ENCODE measurements around the gene CFAP221. TPM values are rescaled to one million over a fixed set of nuclear protein-coding genes. Genes with fewer than 3 reads are reported as not detected.

The CFAP221 gene
- total RNA-seq, 3 donors from 2014 or later = 0.51 TPM; not detected in 2

DNA sequence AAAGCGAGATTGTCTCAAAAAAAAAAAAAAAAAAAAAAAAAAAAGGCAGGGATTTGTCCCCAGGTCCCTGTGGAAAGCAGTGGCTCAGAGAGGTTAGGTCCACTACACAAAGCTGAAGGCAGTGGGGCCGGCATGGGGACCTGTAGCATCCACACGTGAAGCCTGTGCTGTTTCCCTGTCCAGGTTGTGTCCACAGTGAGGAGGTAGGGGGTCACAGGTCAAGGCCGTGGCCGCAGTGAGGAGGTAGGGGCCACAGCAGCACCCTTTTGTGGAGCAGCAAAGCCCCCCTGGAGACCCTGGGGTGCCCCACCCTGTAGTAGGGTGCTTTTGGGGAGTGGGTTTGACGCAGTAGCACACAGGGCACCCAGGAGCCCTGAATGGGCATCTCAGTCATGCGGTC lies 148.7 kb downstream of the CFAP221 start:
- peaks cover 5% of the 10 kb centered on the region for H3K4me1 ChIP-seq (ENCODE audit: low read depth)
- ATAC-seq (no peak), DNase-seq (no peak)
- no peaks in the 10 kb centered on the region for H3K9me3 ChIP-seq
- no peaks in the 10 kb centered on the region for H3K36me3 ChIP-seq (ENCODE audit: low read depth)
- intact Hi-C loops (cut with DNase I, micrococcal nuclease) = no loop called here
- no peak overlapping the region for H3K4me3 ChIP-seq
- TF ChIP-seq, protein P1, sequence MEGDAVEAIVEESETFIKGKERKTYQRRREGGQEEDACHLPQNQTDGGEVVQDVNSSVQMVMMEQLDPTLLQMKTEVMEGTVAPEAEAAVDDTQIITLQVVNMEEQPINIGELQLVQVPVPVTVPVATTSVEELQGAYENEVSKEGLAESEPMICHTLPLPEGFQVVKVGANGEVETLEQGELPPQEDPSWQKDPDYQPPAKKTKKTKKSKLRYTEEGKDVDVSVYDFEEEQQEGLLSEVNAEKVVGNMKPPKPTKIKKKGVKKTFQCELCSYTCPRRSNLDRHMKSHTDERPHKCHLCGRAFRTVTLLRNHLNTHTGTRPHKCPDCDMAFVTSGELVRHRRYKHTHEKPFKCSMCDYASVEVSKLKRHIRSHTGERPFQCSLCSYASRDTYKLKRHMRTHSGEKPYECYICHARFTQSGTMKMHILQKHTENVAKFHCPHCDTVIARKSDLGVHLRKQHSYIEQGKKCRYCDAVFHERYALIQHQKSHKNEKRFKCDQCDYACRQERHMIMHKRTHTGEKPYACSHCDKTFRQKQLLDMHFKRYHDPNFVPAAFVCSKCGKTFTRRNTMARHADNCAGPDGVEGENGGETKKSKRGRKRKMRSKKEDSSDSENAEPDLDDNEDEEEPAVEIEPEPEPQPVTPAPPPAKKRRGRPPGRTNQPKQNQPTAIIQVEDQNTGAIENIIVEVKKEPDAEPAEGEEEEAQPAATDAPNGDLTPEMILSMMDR (IDR thresholded peaks at IDR 0.05) = no peak

DNA sequence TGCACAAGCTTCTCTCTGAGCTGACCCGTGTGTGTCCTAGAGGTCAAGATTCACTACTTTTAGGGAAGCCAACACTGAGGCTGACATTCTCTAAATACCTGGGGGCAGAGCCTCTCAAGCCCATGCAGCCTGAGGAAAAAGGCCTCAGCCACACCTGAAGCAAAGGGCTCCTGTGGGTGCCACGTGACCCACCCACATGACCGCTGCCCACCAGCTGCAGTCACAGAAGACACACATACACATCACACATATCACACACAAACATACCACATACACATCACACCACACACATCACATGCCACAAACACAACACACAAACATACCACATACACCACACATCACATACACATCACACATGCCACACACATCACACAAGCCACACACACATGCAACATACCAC lies 149.3 kb downstream of the CFAP221 start:
- ATAC-seq (no peak), DNase-seq (no peak)
- Histone ChIP-seq H3K9me3 (no peaks in the 10 kb centered on the region), H3K4me3 (no peak overlapping the region), H3K36me3 (ENCODE audit: low read depth) (no peaks in the 10 kb centered on the region), H3K4me1 (ENCODE audit: low read depth) (peaks cover 5% of the 10 kb centered on the region)
- intact Hi-C loops (cut with DNase I, micrococcal nuclease) = no loop called here
- TF ChIP-seq, protein P1 (IDR thresholded peaks at IDR 0.05) = no peak

DNA sequence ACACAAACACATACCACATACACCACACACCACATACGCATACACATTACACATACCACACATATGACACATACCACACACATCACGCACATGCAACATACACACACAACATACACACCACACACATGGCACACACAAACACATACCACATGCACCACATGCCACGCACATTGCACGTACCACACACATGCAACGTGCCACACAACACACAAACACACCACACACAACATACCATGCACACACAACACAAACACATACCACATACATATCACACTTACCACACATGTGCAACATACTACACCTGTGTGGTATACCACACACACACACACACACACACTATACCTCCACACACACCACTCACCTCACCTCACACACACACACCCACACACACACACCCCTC lies 149.7 kb downstream of the CFAP221 start:
- DNase-seq = no peak
- Histone ChIP-seq H3K9me3 (no peaks in the 10 kb centered on the region), H3K4me1 (ENCODE audit: low read depth) (peaks cover 5% of the 10 kb centered on the region), H3K36me3 (ENCODE audit: low read depth) (no peaks in the 10 kb centered on the region), H3K4me3 (no peak overlapping the region)
- TF ChIP-seq, protein P1 (IDR thresholded peaks at IDR 0.05) = no peak
- no peak for ATAC-seq
- intact Hi-C loops (cut with DNase I, micrococcal nuclease) = no loop called here

DNA sequence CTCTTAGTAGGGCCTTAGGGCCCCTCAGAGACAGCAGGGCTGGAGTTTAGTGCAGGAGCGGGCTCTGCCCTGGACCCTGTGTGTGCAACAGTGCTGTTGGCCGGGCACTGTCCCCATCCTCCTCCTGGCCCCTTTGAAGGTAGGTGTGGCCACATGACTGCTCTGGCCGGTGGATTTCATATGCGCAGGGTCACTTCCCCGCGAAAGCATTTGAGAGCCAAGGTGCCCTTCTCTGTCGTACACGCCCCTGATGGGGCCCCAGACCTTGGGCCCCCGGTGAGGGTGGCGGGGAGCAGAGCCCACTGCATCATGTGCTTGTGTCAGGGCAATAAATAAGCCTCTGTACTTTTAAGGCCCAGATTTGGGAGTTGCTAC lies 150.2 kb downstream of the CFAP221 start:
- H3K36me3 ChIP-seq (ENCODE audit: low read depth) = no peaks in the 10 kb centered on the region
- no peak overlapping the region for H3K4me3 ChIP-seq
- peaks cover 5% of the 10 kb centered on the region for H3K4me1 ChIP-seq (ENCODE audit: low read depth)
- ATAC-seq (peak; percentile 25), DNase-seq (no peak)
- H3K9me3 ChIP-seq = no peaks in the 10 kb centered on the region
- TF ChIP-seq, protein P1 (IDR thresholded peaks at IDR 0.05) = no peak
- intact Hi-C loops (cut with DNase I, micrococcal nuclease) = no loop called here

DNA sequence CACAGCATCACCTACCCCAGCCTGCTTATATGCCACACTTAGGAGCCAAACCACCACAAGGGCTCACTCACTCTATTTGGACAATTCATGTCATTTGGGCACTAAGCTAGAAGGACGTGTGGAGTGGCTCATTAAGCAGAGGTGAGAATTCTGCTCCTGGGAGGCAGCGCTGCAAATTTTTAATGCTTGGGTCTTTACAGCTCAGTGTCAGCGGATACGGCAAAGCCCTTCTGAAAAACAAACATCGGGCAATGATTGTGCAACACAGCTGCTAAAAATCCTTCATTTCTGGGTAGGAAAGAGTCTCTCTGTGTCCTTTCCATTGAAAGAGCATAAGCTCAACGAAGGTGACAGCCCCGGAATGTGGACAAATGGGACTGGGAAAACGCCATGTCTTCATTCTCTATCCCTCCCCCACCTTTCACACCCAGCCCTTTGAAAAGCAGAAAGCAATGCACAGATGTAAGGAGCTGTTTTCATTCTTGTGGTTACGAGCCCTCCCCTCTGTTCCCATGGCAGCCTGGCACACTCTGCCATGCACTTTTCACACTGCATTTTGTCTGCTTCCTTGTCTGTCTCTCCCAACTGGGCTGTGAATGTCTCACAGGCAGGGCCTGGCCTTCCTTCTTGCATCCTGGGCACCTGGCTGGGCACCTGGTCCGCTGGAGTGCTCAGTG lies 150.7 kb downstream of the CFAP221 start:
- H3K36me3 ChIP-seq (ENCODE audit: low read depth) = no peaks in the 10 kb centered on the region
- peak; percentile 61 for ATAC-seq
- TF ChIP-seq, protein P1 (IDR thresholded peaks at IDR 0.05) = no peak
- peaks cover 5% of the 10 kb centered on the region for H3K4me1 ChIP-seq (ENCODE audit: low read depth)
- H3K4me3 ChIP-seq = no peak overlapping the region
- DNase-seq = no peak
- intact Hi-C loops (cut with DNase I, micrococcal nuclease) = no loop called here
- no peaks in the 10 kb centered on the region for H3K9me3 ChIP-seq

DNA sequence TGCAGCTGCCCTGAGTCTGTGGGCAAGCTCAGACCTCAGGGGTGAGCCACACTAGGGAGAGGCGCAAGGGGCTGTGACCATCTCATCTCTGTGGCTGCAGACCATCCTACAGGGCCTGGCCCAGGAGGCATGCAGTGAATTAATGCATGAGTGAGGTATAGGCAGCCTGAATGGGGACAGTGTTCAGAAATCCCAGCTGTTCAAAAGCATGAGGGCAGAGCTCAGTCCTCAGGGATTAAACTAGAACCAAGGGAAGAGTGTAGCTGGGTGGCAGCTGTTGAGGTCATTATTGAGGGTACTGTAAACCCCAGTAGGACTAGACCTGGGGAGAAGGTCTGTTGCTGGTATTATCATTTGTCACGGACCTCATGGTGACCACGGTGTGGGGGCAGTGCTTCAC lies 151.8 kb downstream of the CFAP221 start:
- H3K4me3 ChIP-seq = no peak overlapping the region
- DNase-seq = no peak
- ATAC-seq = no peak
- H3K9me3 ChIP-seq = no peaks in the 10 kb centered on the region
- H3K4me1 ChIP-seq (ENCODE audit: low read depth) = peaks cover 5% of the 10 kb centered on the region
- TF ChIP-seq, protein P1 (IDR thresholded peaks at IDR 0.05) = no peak
- intact Hi-C loops (cut with DNase I, micrococcal nuclease) = no loop called here
- no peaks in the 10 kb centered on the region for H3K36me3 ChIP-seq (ENCODE audit: low read depth)
